ENCODE data around the gene TMEM141. TPM values are rescaled to one million over a fixed set of nuclear protein-coding genes. Genes with fewer than 3 reads are reported as not detected.

The TMEM141 gene
- 163 and 200 TPM in 2 replicates for total RNA-seq

DNA sequence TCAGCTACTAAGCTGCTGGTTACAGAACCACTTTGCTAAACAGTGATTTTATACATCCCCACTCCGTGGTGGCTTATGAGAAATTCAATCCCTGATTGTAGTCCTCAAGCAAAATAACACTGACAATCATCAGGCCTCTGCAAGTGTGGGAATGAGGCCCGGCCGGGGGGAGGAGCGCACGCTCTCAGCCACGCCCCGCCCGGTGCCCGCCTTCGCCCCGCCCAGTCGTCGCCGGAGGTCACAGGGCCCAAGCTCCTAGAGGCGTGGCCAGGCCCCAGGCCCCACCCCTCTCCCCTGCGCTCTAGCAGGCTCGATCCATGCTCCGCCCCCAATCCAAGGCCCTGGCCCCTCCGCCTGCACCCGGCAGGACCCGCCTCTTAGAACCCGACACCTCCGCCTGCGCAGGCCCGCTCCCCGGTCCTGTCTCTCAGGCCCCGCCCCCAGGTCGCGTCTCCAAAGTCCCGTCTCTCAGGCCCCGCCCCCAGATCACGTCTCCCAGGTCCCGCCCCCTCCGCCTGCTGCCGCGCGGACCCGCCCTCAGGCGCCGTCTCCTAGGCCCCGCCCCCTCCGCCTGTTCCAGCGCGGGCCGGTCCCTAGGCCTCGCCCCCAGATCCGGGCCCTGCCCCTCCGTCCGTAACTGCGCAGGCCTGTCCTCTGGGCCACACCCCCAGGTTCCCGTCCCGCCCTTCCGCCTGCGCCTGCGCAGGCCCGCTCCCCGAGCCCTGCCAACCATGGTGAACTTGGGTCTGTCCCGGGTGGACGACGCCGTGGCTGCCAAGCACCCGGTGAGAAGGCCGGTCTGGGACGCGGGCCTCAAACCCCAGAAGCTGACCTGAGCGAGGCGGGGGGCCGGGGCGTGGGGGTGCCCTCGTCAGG, at the start of gene TMEM141:
TMEM141 (plus strand) TSS at position 705 of the 876 bp plus-strand sequence; CDS start at position 732, 27 bp downstream.

DNA sequence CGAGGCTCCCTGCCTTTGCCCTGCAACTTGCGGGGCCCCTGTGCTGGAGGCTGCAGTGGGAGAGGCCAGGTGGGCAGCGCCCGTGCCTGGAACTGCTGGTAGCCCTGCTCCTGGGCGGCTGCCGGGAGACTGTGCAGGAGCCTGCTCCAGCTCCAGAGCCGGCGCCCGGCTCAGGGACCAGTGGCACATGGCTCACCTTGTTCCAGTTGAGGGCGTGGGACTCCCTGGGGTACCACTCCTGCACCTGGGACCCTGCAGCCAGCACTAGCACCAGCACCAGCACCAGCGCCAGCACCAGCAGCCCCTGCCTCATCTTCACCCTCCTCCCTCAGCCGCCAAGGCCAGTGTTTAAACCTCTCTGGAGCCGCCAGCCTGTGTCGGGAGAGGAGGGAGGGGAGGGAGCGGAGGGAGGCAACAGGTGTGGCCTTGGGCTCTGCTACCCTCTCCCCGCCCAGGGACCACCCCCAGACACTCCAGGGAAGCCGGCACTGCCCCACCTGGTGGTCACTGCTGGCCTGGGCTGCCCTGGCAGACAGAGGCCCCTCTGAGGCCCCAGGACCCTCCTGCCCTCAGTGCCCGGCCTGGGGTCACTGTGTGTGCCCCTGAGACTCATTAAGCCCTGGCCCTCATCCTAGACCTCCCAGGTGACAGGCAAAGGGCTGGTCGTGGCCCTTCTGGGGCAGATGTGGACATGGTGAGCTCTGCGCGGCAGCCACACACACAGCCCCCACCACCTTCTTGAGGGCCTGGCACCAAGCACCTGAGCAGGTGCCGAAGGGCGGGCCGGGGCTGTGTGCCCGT, 48.4 kb upstream of the TMEM141 start, which contains the start of gene LCN10:
LCN10 (minus strand) TSS at position 350 of the 801 bp plus-strand sequence; CDS start at position 313, 37 bp downstream.

DNA sequence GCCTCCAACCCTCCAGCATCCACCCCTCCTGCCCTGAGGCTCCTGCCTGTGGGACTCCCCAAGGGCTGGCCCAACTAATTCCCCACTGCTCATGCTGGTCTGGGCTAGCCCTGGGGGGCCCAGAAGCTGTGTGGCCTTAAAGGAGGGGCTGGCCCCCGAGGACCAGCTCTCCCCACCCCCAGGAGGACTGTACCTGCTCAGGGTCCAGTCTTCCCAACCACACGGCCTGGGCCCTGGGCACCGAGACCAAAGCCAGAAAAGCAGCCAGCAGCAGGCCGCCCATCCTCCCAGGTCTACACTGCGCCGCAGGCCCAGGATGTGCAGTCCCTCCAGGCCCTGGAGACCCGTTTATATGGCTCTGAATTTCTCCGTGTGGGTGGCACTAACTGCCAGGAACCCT, 42.9 kb upstream of the TMEM141 start, which contains the start of gene LCN6:
LCN6 (minus strand) TSS at position 325 of the 400 bp plus-strand sequence; CDS start at position 283, 42 bp downstream.

DNA sequence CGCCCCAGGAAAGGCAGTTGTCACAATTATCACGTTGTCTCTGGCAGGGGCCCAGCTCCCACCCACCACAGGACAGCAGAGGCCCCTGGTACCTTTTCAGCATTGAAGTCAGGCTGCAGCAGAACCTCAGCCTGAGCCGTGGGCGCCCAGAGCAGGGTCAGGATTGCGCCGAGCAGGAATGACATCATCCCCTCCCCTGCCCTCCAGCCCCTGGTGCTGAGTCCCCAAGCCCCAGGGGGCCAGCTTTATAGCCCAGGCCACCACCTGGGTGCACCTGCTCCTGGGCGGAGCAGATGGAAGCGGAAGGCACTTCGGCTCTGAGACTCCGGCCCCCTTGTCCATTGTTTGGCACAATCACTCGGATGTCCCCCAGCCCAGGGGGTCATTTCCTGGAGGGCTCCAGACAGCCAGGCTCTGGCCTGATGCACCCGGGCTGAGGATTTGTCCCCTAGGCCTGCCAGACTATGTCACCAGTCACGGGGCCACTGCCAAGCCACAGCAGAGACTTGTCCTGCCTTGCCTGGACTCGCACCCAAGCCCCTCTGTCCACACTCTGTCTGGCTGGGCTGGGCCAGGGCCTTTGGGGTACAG, 26.7 kb upstream of the TMEM141 start, which contains the start of gene LCN15:
LCN15 (minus strand) TSS at position 218 of the 591 bp plus-strand sequence; CDS start at position 188, 30 bp downstream.

DNA sequence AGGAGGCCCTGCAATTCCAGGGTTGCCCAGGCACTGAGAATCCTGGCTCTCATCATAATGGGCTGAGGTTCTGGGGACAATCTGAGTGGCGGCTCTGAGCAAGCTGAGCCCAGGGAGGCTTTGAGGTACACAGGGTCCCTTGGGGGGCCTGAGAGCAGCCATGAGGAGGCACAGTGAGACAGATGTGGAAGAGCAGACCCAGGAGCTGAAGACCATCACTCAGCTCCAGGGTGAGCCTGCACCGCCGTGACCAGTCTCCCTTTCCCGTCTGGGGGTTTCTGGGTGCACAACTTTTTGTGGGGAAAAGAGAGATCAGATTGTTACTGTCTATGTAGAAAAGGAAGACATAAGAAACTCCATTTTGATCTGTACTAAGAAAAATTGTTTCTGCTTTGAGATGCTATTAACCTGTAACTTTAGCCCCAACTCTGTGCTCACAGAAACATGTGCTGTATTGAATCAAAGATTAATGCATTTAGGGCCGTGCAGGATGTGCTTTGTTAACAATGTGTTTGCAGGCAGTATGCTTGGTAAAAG, 5.2 kb downstream of the TMEM141 start, which contains the start of gene CCDC183:
CCDC183 (plus strand) TSS at position 101 of the 537 bp plus-strand sequence; CDS start at position 161, 60 bp downstream.

DNA sequence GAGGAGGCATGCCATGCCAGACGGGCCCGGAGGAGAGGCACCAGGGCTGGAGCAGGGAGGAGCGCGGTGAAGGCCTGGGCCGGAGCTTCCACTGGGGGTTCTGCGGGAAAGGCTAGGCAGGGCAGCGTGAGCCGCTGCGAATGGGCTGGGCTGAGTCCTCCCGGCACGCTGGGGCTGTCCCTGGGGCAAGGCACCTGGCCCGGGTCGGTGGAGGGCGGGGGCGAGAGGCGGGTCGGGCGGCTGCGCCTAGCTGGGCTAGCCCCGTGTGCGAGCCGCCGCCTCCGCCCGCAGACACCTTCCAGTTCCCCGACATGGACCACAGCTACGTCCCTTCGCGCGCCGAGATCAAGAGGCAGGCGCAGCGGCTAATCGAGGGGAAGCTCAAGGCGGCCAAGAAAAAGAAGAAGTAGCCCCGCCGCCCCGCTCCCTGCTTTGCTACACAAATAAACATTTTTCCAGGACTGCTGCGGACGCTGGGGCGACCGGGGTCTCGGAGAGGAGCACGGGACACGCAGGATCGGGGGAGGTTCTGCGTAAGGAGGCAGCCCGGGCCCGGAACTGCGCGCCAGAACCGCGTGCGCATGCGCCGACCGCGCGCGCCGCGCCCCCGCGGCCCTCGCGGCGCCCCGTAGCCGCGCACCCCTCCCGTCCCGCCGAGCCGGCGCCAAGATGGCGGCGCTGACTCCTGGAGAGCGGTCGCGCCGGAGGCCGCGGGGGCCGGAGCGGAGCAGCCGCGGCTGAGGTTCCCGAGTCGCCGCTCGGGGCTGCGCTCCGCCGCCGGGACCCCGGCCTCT, 16.3 kb downstream of the TMEM141 start, which contains the start of gene RABL6:
RABL6 (plus strand) TSS at position 668 of the 794 bp plus-strand sequence. CDS start 249 bp downstream, outside the sequence.

DNA sequence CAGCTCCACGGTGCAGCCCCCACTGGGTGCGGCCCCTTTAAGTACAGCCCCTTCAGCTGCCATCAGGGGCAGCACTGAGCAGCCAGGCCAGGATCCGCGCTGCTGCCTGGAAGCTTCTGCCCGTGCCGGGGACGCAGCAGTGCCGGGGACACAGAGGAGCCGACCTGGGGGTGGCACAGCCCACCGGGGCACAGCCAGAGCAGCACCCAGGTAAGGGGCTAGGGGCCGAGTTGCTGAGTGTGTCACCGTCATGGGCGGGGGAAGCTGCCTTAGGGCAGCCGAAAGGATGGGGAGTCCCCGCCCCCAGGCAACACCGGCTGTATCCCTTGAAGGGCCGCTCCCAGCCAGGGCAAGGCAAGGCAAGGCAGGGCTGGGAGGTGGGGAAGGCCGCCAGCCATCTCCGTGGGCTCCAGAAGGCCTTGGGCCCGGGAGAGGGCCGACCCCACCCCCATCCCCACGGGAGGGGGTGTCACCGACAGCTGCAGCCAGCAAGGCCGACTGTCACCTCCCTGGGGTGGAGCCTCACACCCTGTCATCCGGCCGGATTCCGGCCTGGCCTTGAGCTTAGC, 51.3 kb downstream of the TMEM141 start, which contains the start of gene AJM1:
AJM1 (plus strand) TSS at position 99 of the 569 bp plus-strand sequence. CDS start 1,937 bp downstream, outside the sequence.

Other genes starting within 250 kb of the TMEM141 start
- gene NOTCH1, start 245.3 kb upstream of the TMEM141 start, total RNA-seq, result 96.6 and 124 TPM in 2 replicates
- 27.7 and 28.8 TPM in 2 replicates for gene EGFL7, start 128.4 kb upstream of the TMEM141 start, total RNA-seq
- 36.9 and 56.4 TPM in 2 replicates for gene AGPAT2, start 103.9 kb upstream of the TMEM141 start, total RNA-seq
- gene DIPK1B, start 78.8 kb upstream of the TMEM141 start, total RNA-seq, result 5.3 and 5.5 TPM in 2 replicates
- not detected in 2 replicates for gene LCN10, start 48.4 kb upstream of the TMEM141 start, total RNA-seq
- gene LCN6, start 42.8 kb upstream of the TMEM141 start, total RNA-seq, result not detected in 2 replicates
- gene LCN8, start 33.1 kb upstream of the TMEM141 start, total RNA-seq, result not detected in 2 replicates
- not detected in 2 replicates for gene LCN15, start 26.8 kb upstream of the TMEM141 start, total RNA-seq
- gene CCDC183, start 5.0 kb downstream of the TMEM141 start, total RNA-seq, result 0.42 TPM in 1 of 2 replicates, not detected in the other
- gene RABL6, start 16.6 kb downstream of the TMEM141 start, total RNA-seq, result 86.5 and 106 TPM in 2 replicates
- gene AJM1, start 51.1 kb downstream of the TMEM141 start, total RNA-seq, result 1.8 and 2.0 TPM in 2 replicates
- 109 and 144 TPM in 2 replicates for gene PHPT1, start 58.1 kb downstream of the TMEM141 start, total RNA-seq
- 0.74 and 1.4 TPM in 2 replicates for gene MAMDC4, start 61.0 kb downstream of the TMEM141 start, total RNA-seq
- 341 and 351 TPM in 2 replicates for gene EDF1, start 75.0 kb downstream of the TMEM141 start, total RNA-seq
- 11.5 and 16.3 TPM in 2 replicates for gene TRAF2, start 95.2 kb downstream of the TMEM141 start, total RNA-seq
- gene FBXW5, start 153.4 kb downstream of the TMEM141 start, total RNA-seq, result 147 and 164 TPM in 2 replicates
- not detected in 2 replicates for gene C8G, start 153.9 kb downstream of the TMEM141 start, total RNA-seq
- not detected in 2 replicates for gene LCN12, start 160.9 kb downstream of the TMEM141 start, total RNA-seq
- gene PTGDS, start 186.2 kb downstream of the TMEM141 start, total RNA-seq, result not detected in 2 replicates
- gene LCNL1, start 191.6 kb downstream of the TMEM141 start, total RNA-seq, result not detected in 2 replicates
- 50.9 and 69.2 TPM in 2 replicates for gene PAXX, start 201.1 kb downstream of the TMEM141 start, total RNA-seq
- gene CLIC3, start 205.2 kb downstream of the TMEM141 start, total RNA-seq, result 179 and 203 TPM in 2 replicates
- 11.9 and 15.6 TPM in 2 replicates for gene ABCA2, start 236.9 kb downstream of the TMEM141 start, total RNA-seq
- not detected in 2 replicates for gene FUT7, start 240.7 kb downstream of the TMEM141 start, total RNA-seq

Measured in airway epithelial cell (primary cell).